K562 (cell line): ENCODE measurements around the gene NEURL2. TPM values are rescaled to one million over a fixed set of nuclear protein-coding genes. Genes with fewer than 3 reads are reported as not detected.

ENCODE experiments used
- ATF3 ChIP-seq, 2 experiments: fragments of 450-650 bp in 1 of 2; sonication (generic) in 1 of 2; formaldehyde crosslinking in 1 of 2; IDR thresholded peaks in 1 of 2; conservative IDR thresholded peaks in 1 of 2; 2 replicates each; pipeline versions ENCODE4 v1.6.1 to v1.8.1; 2016 to 2023; ENCODE audit warnings: mild to moderate bottlenecking in 2 of 2, moderate library complexity in 2 of 2, inconsistent platforms in 1 of 2, missing genetic modification reagents in 1 of 2
- CEBPG ChIP-seq, 3 experiments: fragments of 200-800 bp in 1 of 3; sonication (Bioruptor generic) in 1 of 3; sonication (generic) in 1 of 3; formaldehyde crosslinking in 1 of 3; IDR thresholded peaks in 2 of 3; conservative IDR thresholded peaks in 1 of 3; 2 replicates each; pipeline versions ENCODE4 v1.6.1 to v1.8.0; 2016 to 2022; ENCODE audit warnings: missing compliant biosample characterization in 2 of 3, missing genetic modification characterization in 2 of 3, mild to moderate bottlenecking in 1 of 3, missing genetic modification reagents in 1 of 3
- EHMT2 ChIP-seq: fragments of 450-650 bp; IDR thresholded peaks from 2 replicates; pipeline ENCODE4 v1.6.1; 2018; ENCODE audit warnings: antibody characterized with exemption
- ESRRB ChIP-seq: fragments of 250-450 bp; sonication (Bioruptor Pico); IDR thresholded peaks from 2 replicates; pipeline ENCODE4 v1.5.0; 2020; ENCODE audit warnings: mild to moderate bottlenecking, moderate library complexity, borderline replicate concordance
- GABPB1 ChIP-seq: sonication (generic); formaldehyde crosslinking; IDR thresholded peaks from 2 replicates; pipeline ENCODE4 v1.8.0; 2022; ENCODE audit warnings: mild to moderate bottlenecking, missing genetic modification reagents
- HNRNPK ChIP-seq: fragments of 200-400 bp; formaldehyde crosslinking; IDR thresholded peaks from one replicate; pipeline ENCODE4 v1.6.1; 2018; ENCODE audit warnings: mild to moderate bottlenecking, low read depth, low read length; ENCODE audit not compliant: poor library complexity, severe bottlenecking
- MGA ChIP-seq: fragments of 450-650 bp; IDR thresholded peaks from 2 replicates; pipeline ENCODE4 v1.6.1; 2016; ENCODE audit warnings: mild to moderate bottlenecking, moderate library complexity
- NFIC ChIP-seq: fragments of 450-650 bp; IDR thresholded peaks from 2 replicates; pipeline ENCODE4 v1.6.1; 2017; ENCODE audit warnings: mild to moderate bottlenecking, inconsistent platforms
- NR2C1 ChIP-seq, 2 experiments: fragments of 450-650 bp; IDR thresholded peaks; 2 replicates each; pipeline ENCODE4 v1.6.1; 2017; ENCODE audit warnings: mild to moderate bottlenecking in 2 of 2, antibody characterized with exemption in 1 of 2, inconsistent platforms in 1 of 2, missing compliant biosample characterization in 1 of 2, missing genetic modification characterization in 1 of 2
- NR3C1 ChIP-seq: sonication (generic); formaldehyde crosslinking; IDR thresholded peaks from 2 replicates; pipeline ENCODE4 v1.8.1; 2022; ENCODE audit warnings: missing genetic modification reagents
- SETDB1 ChIP-seq: IDR thresholded peaks from one replicate; pipeline ENCODE4 v1.6.1; 2012; ENCODE audit warnings: low read length, control low read depth, inconsistent platforms
- WHSC1 ChIP-seq: IDR thresholded peaks from one replicate; pipeline ENCODE4 v1.6.1; 2012; ENCODE audit warnings: low read length, control low read depth, inconsistent platforms
- ZNF445 ChIP-seq: fragments of 250-450 bp; sonication (Bioruptor Pico); IDR thresholded peaks from 2 replicates; pipeline ENCODE4 v1.4.0; 2020; ENCODE audit warnings: low read depth, mild to moderate bottlenecking, moderate library complexity
- polyA plus RNA-seq, 8 experiments: library from polyadenylated mRNA; depleted of rRNA in 4 of 8; stranded (reverse) in 5 of 8; unstranded in 3 of 8; fragments of >200 nt; fragmentation: Nextera tagmentation in 2 of 8; fragmentation: Illumina TruSeq in 1 of 8; extraction: Ambion mirVana in 2 of 8; extraction: Trizol in 1 of 8; gene quantifications; 2 replicates each; pipeline versions ENCODE4 v1.2.1 to v1.2.3, GENCODE V29; 2011 to 2014; ENCODE audit warnings: inconsistent platforms in 1 of 8, missing spikeins in 1 of 8
- total RNA-seq, 7 experiments: library from RNA; depleted of rRNA in 6 of 7; stranded (reverse); fragments of >200 nt in 6 of 7; fragmentation: Illumina TruSeq in 2 of 7; extraction: Trizol in 2 of 7; gene quantifications; 2 replicates each; pipeline versions ENCODE4 v1.2.1 to v1.2.3, GENCODE V29; 2011 to 2021; ENCODE audit warnings: low replicate concordance in 1 of 7
- TF ChIP-seq, protein P1 (sequence below): IDR thresholded peaks from 3 replicates; pipeline ENCODE4 v1.6.1; 2011; ENCODE audit warnings: borderline replicate concordance, mild to moderate bottlenecking; ENCODE audit not compliant: insufficient read length, insufficient read depth

Gene NEURL2
- total and polyA plus RNA-seq, 9 of the 15 experiments (the other 6 are each of a cell fraction or from before 2014, with no cell fraction given): 0.22 to 1.9 (median 0.50) TPM; not detected in 1

DNA sequence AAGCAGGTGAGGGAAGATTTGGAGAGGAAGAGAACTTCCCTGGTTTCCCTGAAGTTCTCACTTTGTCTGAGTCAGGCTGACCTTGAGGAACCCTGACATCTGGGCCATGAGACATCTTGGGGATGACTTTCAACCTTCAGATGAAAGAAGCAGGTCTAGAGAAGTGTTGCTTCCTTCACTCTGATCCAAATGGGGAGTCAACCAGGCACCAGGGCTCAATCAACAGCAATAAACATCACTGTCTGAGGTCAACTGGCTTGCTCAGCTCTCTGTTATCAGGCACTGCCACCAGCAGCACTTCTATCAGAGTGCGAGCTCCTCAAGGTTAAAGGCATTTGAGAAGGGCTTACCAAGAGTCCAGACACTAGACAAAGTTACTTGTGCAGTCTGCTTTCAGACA lies 40.1 kb downstream of the NEURL2 start (continued):
- TF ChIP-seq GABPB1 (0 out of 2 replicates have a peak, but pooled peaks have one; percentile 22), CEBPG (CRISPR knock-in tag; IDR thresholded peaks at IDR 0.05) (no peak), CEBPG (tag; conservative IDR thresholded peaks at IDR 0.05 in 1 of 2, IDR thresholded peaks at IDR 0.05 in 1 of 2) (no peak), ESRRB (CRISPR knock-in tag) (no peak), MGA (no peak), ZNF445 (CRISPR knock-in tag) (no peak), ATF3 (IDR thresholded peaks at IDR 0.05) (no peak), ATF3 (CRISPR knock-in tag; conservative IDR thresholded peaks at IDR 0.05) (no peak), NR3C1 (CRISPR knock-in tag) (no peak), NFIC (peak; percentile 47; the same call in 1 of the 2 replicates), NR2C1 (IDR thresholded peaks at IDR 0.05) (peak; percentile 40; the same call in 1 of the 2 replicates), NR2C1 (tag; IDR thresholded peaks at IDR 0.05) (peak; percentile 73), WHSC1 (no peak), HNRNPK (no peak), SETDB1 (no peak), EHMT2 (peak; percentile 70; the same call in 1 of the 2 replicates)
- TF ChIP-seq, protein P1, sequence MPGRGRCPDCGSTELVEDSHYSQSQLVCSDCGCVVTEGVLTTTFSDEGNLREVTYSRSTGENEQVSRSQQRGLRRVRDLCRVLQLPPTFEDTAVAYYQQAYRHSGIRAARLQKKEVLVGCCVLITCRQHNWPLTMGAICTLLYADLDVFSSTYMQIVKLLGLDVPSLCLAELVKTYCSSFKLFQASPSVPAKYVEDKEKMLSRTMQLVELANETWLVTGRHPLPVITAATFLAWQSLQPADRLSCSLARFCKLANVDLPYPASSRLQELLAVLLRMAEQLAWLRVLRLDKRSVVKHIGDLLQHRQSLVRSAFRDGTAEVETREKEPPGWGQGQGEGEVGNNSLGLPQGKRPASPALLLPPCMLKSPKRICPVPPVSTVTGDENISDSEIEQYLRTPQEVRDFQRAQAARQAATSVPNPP: no peak
